ENCODE results near the gene DCC.
"Not testable (repeated sequence)": the region's sequence is repeated elsewhere in the genome, so short reads cannot be mapped to it uniquely, and the experiment has no call there.

Gene DCC

GRCh38 chr18:53508529-53508928 lies 1168.5 kb downstream of the DCC start:
- DNase-seq (ENCODE audit: low read depth in 2 of 2): no peak

GRCh38 chr18:53509886-53510285 lies 1169.9 kb downstream of the DCC start:
- no peak for DNase-seq (ENCODE audit: low read depth in 2 of 2)

GRCh38 chr18:53511725-53512124 lies 1171.7 kb downstream of the DCC start:
- DNase-seq (ENCODE audit: low read depth in 2 of 2): not testable (repeated sequence)

DNA sequence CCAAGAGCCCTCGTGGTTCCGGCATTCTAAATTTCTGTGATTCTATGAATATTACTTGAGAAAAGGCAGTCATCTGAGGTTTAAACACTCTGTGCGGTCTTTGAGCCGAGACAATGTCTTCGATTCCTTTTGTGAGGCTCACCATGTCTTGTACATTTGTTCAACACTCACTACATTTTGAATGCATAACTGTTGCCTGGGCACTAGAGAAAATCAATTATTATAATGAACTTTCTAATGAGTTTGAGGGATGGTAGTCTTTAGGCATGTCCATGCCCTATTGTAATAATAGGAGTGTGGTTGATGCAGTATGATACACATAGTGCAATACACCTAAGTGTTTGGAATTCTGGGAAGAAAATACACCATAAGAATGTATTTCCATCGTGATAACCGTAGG lies 1181.1 kb downstream of the DCC start:
- DNase-seq (ENCODE audit: low read depth in 2 of 2): no peak

- DNase-seq (ENCODE audit: low read depth in 2 of 2): no peak
These were observed 1186.3 kb downstream of the DCC start for GRCh38 chr18:53526101-53526870.

- no peak for DNase-seq (ENCODE audit: low read depth in 2 of 2)
These were observed 1187.4 kb downstream of the DCC start for GRCh38 chr18:53527365-53527764.

DNA sequence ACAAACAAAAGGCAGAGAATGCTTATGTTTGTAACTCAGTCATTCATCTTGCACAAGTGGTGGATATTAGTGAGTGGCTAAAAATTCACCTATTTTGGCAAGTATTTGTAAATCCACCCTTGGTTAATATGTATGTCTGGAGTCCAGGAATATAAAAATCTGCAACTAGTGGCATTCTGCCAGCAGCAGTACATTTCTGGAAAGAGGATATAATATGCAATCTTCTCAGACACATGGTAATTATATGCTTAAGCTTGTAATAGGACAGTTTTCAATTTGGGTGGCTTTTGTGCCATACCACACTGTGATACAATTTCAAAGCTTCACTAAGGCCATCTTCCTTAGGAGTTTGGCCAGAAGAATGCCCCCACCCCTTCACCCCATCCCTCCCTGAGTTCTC lies 1191.2 kb downstream of the DCC start:
- DNase-seq (ENCODE audit: low read depth in 2 of 2): no peak

DNA sequence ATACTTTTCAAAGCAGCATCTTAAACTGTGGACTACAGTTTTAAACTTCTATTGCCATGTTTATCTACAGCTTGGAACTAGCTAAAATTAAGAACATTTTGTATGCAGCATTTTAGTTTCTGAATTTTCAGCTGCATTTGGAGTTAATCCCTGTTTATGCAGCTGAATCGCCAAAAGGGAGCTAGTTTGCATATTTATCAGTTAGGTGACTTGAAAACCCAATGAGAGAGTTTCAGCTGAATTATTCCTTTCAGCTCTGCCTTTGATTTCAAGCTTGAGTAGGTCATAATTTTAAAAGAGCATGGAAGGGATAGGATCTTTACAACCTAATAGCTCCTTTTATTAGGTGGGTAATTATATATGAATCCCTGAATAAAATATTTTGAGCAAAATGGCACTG lies 1191.9 kb downstream of the DCC start:
- no peak for DNase-seq (ENCODE audit: low read depth in 2 of 2)

- no peak for DNase-seq (ENCODE audit: low read depth in 2 of 2)
These were observed 1194.2 kb downstream of the DCC start for GRCh38 chr18:53534203-53534602.

DNA sequence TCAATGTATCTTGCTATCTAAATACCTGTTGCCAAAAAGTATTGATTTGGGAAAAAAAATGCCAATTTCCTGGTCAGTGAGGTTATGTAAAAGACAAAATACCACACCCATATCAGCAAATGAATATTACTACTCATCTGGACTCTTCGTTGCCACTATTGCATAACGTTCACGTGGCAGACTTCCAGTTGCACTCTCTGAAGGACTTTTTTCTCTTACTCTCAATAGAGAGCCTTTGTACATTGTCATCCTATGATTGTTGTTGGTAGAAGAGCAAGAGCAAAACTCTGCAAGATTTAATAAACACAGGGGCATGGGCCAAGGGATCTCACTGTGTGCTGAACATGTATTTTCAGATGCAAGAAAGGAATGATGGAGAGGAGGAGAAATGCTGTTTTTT lies 1194.7 kb downstream of the DCC start:
- DNase-seq (ENCODE audit: low read depth in 2 of 2): no peak

- DNase-seq (ENCODE audit: low read depth in 2 of 2): no peak
These were observed 1196.9 kb downstream of the DCC start for GRCh38 chr18:53536908-53537307.

GRCh38 chr18:53541924-53542323 lies 1201.9 kb downstream of the DCC start:
- no peak for DNase-seq (ENCODE audit: low read depth in 2 of 2)

GRCh38 chr18:53543711-53544110 lies 1203.7 kb downstream of the DCC start:
- no peak for DNase-seq (ENCODE audit: low read depth in 2 of 2)

DNA sequence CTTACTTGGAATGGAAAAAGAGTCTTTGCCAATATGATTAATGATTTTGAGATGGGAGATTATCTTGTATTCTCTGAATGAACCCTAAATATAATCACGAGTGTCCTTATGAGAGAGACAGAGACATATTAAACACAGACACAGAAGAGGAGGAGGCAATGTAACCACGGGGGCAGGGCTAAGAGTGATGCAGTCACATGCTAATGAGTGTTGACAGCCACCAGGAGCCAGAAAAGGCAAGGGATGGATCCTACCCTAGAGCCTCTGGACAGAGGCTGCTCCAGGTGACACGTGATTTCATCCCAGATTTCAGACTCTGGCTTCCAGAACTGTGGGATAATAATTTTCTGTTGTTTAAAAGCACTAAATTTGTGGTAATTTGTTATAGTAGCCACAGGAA lies 1204.9 kb downstream of the DCC start:
- DNase-seq (ENCODE audit: low read depth in 2 of 2): no peak

GRCh38 chr18:53551868-53552426 lies 1212.0 kb downstream of the DCC start:
- DNase-seq (ENCODE audit: low read depth in 2 of 2): no peak

GRCh38 chr18:53553030-53553429 lies 1213.0 kb downstream of the DCC start:
- DNase-seq (ENCODE audit: low read depth in 2 of 2): no peak

DNA sequence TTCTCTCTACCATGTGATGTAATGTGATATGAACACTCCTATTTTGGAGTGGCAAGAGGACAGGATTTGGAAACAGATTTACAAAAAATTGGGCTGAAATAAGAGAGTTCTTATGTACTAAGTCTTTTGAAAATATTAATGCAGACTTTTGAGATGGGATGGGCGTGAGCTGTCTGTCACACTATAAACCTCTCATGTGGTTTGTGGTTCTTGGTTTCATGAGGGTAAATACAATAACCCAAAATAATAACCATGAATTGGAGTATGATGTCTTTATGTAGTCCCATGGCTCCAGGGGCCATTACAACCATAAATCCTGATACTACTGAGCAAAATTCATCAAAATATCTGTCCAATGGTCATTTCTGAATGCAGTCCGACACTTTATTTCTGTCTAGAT lies 1216.5 kb downstream of the DCC start:
- DNase-seq (ENCODE audit: low read depth in 2 of 2): no peak

GRCh38 chr18:53560546-53560945 lies 1220.5 kb downstream of the DCC start:
- DNase-seq (ENCODE audit: low read depth in 2 of 2): no peak

GRCh38 chr18:53566626-53567025 lies 1226.6 kb downstream of the DCC start:
- DNase-seq (ENCODE audit: low read depth in 2 of 2): no peak

- no peak for DNase-seq (ENCODE audit: low read depth in 2 of 2)
These were observed 1228.1 kb downstream of the DCC start for GRCh38 chr18:53567929-53568574.

Data from stimulated activated CD8-positive, alpha-beta memory T cell treated with anti-CD3 and anti-CD28 coated beads, Interleukin-15, amount 100 ng/mL, for 4 hours (primary cell).